Diencephalon (tissue), 1 donor: ENCODE results near the gene COA6. TPM values are rescaled to one million over a fixed set of nuclear protein-coding genes. Genes with fewer than 3 reads are reported as not detected.

Source experiments
- total RNA-seq: library from RNA; depleted of rRNA; stranded (reverse); fragments of >200 nt; gene quantifications from one replicate; pipeline ENCODE4 v1.2.3, GENCODE V29; 2014

The COA6 gene
- 18.2 TPM for total RNA-seq

GRCh38 chr1:234373064-234373958 is at the start of gene COA6:
Gene COA6, plus strand, starts transcription at chr1:234373456. Its CDS starts 11 bp downstream, at chr1:234373467.

Other genes with a start within 250 kb of the COA6 start
- gene TARBP1, start 105.7 kb downstream of the COA6 start, total RNA-seq = 70.8 TPM
- 112 TPM for gene IRF2BP2, start 236.7 kb downstream of the COA6 start, total RNA-seq